GM18517 (cell line): ENCODE measurements around the gene SPATA16.
"Not testable (repeated sequence)": the region's sequence is repeated elsewhere in the genome, so short reads cannot be mapped to it uniquely, and the experiment has no call there.

ENCODE experiments used
- ATAC-seq: cut with Tn5 transposase; IDR thresholded peaks from one replicate; pipeline ENCODE4 v1.9.1; 2021; ENCODE audit warnings: mild to moderate bottlenecking, moderate library complexity; ENCODE audit not compliant: unreplicated experiment

Gene SPATA16

DNA sequence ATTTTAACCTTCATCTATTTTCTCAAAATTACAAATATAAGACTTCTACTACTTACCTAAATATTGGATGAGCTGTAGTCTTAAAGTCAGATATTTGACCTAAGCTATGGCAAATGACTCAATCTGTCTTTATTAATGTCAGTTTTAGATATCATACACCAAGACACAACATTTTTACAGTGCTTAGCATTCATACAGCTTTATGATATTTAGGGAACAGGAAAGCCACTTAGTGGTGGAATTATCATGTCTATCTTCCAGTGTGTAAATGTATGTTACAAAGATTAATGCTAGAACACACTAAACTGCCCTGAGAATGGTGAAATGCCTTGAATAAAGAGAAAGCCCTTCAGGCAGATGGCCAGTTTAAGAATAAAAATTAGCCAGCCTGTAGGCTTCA, 135.0 kb downstream of the SPATA16 start:
- ATAC-seq: no peak

DNA sequence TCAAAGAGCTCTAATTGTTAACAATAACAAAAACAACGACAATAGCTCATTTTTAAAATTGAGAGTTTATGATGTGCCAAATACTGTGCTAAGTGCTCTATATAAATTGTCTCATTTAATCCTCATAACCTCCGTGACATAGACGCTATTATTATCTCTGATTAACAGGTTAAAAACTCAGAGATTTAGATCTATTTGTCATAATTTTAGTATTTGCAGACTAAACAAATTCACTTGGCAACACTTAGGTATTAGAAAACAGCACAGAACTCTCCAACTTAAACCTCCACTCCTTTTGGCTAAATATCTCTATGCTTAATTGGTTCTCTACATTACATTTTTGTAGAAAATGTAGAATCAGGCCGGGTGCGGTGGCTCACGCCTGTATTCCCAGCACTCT, 136.4 kb downstream of the SPATA16 start:
- ATAC-seq: no peak

DNA sequence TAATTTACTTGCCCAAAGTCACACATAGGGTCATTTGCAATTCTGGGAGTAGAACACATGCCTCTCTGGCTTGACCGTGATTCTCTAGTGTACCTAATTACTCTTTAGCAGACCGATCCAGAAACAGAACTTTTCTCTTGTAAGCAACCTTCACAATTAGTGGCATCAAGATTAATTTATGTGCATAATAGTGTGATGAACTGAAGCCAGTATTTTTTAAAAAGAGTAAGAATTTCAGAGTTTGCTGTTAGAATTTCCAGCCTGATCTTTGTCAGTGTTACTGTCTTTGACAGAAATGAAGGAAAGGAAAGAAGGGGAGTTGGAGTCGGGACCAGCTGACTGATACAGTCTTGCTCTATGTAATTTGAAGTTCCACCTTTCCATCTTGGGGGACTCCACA, 137.1 kb downstream of the SPATA16 start:
- no peak for ATAC-seq

DNA sequence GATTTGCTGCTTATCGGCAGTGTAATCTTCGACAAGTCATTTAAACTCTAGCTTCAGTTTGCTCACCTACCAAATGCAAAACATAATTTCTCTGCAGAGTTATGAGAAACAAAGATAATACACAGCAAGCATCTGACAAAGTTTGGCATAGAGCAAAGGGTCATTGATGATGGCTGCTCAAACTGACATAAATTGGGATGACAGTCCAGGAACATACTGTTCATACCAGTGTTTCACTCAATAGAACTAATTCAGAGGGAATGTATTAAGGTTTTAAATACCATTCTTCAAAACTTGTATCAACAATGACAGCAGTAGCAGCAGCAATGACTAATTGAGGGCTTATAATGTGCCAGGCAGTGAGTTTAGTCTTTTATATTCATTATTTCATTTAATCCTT, 137.6 kb downstream of the SPATA16 start:
- ATAC-seq: no peak

DNA sequence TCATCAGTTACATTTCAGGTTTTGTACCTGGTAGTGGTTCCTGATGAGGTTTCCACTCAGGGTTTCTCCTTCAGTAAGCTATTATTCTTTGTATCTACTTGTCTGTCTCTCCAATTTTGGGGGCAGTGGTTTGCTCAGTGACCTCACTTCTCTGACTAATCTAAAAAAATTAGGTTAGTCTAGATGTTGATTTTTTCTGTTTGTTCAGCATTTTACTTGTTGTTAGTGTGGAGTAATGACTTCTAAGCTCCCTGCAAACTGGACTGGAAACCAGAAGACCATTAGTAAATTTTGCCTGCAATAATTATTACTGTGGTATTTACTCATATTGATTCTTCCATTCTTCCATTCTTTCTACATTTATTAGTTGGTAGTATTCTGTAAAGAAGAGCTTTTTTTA, 139.4 kb downstream of the SPATA16 start:
- no peak for ATAC-seq

DNA sequence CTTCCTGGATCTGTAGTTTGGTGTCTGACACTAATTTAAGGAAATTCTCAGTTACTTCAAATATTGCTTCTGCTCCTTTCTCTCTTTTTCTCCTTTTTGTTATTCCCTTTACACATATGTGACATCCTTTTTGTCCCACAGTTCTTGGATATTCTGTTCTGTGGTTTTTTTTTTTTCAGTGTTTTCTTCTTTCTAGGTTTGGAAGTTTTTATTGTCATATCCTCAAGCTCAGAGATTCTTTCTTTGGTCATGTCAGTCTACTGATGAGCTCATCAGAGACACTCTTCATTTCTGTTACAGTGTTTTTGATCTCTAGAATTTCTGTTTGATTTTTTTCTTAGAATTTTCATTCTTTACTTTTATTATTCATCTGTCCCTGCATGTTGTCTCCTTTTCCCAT, 140.5 kb downstream of the SPATA16 start:
- ATAC-seq: no peak

DNA sequence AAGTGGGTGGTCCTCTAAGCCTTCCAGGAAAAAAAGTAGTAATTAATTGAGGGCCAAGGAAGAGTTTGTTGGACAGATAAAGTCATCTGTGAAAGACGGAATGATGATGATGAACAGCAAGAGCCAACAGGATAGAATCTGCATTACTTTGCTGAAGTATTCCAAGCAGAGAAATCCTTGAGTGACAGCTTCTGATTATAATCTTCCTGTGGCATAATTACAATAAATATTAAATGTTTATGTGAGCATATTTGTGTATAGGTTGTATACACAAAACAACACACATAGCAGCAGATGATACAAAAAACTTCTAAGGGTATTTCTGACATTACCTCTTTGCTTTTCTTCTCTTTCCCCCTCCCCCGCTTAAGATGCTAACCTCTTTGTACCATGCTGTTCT, 147.6 kb downstream of the SPATA16 start:
- ATAC-seq: no peak

DNA sequence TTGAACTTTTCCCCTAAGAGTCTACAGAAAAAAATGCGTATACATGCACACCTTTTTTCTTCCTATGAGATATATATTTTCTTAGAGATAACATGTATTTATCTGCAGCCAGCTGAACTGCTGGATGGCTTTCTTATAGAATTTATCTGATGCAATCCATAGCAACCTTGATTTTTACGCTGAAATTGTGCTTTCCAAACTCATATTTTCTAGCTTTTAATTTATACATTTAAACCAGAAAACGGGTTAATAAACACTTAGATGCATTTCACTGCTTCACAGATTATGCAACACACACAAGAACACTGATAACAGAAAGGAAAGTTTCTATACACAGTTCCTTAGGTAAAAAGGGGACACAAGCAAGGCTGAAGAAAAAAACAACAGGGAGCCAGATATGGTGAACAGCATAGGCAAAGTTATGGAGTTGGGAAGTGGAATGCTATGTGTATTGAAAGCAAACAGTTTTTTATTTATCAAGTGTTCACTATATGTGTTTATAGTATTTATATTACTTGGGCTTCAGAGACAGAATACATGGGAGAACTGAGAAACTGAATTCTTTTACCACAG, 149.5 kb downstream of the SPATA16 start:
- no peak for ATAC-seq

DNA sequence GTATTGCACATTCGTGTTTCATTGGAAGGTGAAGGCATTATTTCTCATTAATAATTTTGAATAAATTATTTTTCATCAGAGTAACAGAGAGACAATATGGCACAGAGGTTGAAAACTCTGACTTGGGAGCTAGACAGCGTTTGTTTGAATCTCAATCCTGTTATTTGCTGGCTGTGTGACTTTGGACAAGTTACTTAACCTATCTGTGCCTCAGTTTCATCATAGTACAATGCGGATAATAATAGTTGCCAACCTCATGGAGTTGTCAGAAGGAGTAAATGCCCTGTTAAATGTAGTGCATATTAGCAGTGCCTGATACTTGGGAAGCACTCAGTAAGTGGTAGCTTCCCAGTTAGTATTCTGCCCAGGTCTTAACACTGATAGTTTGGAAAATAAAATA, 151.7 kb downstream of the SPATA16 start:
- ATAC-seq: no peak

DNA sequence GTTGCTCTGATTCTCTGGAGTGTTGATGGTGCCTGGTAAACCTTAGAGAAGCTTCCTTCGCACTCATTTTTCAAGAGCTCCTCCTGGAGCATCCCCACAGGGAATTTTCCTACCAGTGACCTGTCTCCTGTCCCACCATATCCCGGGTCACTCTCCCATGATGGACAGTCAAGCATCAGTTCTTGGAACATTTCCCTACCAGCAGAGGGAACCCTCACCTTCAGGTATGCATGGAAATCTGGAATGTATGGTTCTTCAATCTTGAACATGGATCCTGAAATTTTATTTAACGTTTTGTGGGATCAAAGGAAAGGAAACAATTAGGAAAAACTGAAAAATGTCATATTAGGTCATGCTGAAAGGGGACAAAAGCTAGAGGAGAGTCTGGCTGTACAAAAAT, 153.8 kb downstream of the SPATA16 start:
- ATAC-seq: no peak

DNA sequence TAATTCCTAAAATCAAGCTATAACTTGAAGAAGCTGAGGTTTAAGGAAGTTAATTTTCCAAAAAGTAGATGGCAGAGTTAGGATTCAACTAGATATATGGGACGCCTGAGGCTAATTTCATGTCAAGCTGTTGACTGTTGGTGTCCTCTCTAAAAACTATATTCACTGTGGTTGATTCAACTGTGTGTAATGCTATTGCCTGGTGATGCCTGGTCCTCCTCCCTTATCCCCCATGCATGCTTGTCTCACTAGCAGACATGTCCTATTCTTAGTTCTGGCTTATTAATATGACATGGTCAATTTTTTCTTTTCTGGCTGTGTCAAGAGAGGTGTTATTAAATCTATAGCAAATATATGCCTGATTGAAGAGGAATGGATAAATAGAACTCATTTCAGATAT, 156.1 kb downstream of the SPATA16 start:
- no peak for ATAC-seq

DNA sequence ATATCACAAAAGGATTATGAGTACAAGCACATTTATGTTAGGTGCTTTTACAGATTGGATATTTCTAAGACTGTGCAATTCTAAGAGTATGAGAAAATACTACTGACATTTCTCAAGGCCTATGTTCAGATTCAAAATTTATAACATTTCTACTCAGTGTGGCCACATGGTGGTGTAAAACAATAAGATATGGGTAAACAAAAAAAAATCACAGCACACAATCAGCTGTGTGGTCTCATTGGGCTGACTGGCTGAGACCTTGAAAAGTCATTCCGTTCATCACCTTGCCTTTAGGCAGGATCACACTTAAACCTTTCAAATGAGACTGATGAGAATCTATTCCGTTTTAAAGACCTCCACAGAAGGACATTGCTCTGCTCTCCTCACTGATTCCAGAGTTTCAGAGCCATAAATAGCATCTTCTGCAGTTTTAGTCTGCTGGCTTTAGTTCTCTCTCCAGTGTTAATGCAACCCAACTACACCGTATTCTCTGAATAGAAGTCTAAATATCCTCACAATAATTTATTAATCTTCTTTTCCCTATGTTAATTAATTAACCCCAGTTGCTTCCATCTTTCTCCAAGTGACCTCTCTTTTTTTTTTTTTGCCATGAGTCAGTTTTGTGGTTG, 158.2 kb downstream of the SPATA16 start:
- ATAC-seq: no peak

DNA sequence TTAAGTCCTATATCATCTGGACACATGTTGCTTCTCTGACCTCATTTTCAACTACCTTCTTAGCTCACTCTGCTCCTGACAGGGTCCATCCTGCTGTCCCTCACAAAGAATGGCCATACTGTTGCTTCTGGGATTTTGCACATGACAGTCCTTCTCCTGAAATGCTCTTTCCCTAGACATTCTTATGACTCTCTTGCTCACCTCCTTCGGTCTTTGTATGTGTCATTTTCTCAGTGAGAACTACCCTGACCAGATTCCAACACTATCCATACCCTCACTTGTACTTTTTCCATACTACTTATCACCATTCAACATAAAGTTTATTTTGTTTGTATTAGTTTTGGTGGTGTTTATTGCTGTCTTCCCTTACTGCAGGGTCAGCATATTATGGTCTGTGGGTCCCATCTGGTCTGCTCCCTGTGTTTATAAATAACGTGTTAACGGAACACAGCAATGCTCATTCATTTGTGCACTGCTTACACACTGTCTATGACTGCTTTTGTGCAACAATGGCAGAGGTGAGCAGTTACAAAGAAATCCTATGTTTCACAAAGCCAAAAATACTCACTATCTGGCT, 159.5 kb downstream of the SPATA16 start:
- ATAC-seq: no peak

DNA sequence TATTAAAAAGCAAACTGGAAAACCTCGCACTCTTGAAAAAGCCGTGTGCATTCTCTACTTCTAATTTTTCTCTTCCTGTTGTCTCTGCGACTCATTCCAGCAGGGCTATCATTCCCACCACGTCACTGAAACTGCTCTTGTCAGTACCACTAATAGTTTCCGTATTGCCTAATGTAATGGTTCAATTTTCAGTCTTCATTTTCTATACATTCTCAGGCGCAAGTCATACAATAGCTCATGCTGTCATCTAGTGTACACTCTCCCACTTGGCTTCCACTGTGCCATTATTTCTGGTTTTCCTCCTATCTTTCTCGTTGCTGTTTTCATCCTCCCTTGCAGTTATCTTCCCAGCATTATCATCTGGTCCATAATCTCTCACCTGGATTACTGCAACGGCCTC, 160.2 kb downstream of the SPATA16 start:
- ATAC-seq: no peak

DNA sequence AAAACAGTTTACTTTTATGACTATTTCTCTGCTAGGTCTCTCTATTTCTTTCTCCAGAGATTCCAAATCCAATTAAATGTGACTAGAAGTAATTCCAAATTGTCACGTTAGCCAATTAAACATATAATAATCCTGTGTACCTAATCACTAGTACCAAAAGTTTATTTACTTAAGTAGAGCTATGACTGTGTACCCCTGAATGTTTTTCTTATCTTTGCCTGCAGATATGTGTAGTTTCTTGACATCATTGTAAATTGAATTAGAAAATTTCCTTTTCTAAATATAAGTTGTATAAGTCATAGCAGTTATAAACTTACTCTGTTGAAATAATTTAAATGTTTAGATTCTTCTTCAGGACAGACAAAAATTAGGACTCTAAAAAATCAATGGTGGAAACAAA, 163.3 kb downstream of the SPATA16 start:
- no peak for ATAC-seq

DNA sequence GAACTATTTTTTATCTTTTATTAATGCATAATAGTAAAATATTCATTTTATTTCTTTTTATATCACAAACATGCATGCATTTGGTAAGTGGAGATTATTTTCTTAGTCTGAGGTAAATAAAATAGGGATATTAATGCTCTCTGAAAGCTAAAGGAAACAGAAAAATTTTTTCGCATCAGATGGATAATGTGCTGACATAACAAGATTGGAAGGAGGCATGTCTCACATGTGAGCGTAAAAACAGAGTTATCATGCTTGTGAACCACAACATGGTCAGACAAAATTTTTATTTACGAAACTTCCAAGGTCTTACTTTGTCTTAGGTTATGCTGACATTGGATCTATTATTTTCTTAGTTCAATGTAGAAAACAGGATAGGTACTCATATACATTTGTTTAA, 166.1 kb downstream of the SPATA16 start:
- ATAC-seq: no peak

DNA sequence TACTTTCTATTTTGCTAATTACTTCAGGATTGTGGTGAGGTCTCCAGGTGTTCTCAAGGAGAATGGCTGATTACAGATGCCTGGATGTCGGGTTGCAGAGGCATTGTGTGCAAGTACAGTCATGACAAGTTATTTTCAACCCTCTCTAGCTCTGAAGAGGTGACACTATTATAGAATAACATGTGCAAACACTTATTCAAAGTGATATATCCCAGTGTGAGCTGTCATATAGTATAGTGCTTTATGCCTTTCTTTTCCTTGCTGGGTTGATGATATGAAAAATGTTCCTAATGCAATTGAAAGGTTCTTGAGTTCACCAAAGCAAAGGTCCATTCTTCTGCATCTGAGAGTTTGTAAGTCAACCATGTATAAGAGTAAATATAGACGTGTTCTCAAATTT, 167.2 kb downstream of the SPATA16 start:
- no peak for ATAC-seq

DNA sequence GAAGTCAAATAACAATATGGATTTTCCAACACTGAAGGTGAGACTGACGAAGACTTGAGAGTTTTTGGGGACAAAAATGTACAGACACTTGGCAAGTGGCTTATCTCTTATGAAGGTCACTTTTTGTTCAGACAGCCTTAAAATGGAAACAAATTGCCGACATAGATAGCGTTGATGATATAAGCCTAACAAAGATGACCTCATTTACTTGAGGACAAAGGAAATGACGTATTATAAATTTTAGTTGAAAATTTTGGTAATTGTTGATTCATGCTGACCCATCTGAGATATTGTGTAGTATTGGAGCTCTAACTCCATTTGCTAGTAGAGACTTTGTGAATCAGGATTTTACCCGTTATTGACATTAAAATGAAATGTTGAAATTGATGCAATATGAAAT, 168.3 kb downstream of the SPATA16 start:
- ATAC-seq: no peak

DNA sequence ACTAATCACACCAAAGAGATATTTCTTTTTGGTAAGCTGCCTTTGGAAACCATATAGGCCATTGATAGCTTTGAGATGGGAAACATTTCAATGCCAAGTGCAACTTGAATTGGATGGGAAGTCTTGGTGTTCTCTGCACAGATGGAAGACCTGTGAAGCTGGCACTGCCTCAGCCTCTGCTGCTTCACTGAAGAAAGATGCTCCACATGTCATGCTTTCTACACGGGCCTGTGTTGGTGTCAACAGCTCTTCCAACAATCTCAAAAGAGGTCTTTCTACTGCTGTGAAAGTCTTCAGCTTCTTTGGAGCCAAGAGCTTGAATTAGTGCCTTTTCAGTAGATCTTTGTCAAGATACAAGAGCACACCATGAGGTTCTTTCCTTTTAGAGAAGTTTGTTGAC, 169.0 kb downstream of the SPATA16 start:
- ATAC-seq: no peak

DNA sequence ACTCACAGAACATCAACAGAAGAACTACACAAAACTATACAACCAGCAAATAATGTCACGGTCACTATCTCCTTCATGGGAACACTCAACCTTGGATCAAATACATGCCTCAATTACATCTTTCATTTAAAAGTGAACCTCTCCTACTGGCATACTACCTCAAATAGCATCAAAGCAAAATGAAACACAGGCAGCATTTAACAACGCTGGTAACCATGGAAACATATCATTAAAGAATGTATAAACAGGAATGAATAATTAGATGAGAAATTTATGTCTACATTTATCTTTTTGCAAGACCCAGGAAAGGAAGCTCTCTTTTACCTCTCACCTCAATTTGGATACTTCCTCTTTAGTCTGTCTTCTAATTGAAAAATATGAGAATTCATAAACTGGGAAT, 172.4 kb downstream of the SPATA16 start:
- ATAC-seq: no peak

DNA sequence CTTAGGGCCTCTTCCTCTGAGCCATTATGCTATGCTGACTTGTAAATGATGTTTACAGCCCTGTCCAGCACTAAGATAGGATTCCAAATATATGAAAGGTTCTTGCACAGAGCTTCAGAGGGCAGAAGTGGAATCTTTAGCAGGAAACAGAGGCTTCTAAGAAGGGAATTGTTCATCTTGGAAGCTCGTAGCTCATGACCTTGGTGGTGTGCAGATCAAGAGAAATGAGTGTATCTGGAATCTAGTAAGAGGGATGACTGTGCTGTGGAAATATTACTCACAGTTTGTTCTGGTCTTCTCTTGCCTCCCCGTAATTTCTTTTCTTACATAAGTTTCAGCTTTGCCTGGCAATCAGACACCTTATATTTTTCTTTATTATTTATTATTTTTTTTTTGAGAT, 175.8 kb downstream of the SPATA16 start:
- ATAC-seq: no peak

DNA sequence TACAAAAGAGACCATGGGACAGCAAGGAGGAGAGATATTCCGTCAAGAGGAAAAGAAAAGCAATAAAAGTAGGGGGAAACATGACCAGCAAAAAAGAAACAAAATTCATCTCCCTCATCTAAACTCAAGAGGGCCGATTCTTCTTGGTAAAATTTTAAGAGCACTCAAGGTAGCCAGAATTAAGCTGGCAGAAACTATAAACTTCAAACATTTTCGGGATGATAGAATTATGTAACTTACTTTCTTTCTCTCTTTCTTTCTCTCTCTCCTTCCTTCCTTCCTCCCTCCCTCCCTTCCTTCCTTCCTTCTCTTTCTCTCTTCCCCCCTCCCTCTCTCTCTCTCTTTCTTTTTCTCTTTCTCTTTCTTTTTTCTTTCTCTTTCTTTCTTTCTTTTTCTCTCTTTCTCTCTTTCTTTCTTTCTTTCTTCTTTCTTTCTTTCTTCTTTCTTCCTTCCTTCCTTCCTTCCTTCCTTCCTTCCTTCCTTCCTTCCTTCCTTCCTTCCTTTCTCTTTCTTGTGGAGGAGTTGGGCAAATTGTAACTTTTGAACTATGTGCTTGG, 180.3 kb downstream of the SPATA16 start:
- not testable (repeated sequence) for ATAC-seq

DNA sequence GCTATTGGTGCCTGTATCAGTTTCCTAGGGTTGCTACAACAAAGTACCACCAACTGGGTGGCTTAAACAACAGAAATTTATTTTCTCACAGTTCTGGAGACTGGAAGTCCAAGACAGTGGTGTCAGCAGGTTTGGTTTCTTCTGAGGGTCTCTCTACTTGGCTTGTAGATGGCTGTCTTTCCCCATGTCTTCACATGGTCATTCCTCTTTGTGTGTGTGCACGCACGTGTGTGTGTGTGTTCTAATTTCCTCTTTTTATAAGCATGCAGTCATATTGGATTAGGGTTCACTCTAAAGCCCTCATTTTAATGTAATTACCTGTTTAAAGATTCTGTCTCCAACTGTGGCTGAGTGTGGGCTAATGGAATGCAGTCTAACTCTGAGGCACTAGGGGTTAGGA, 182.5 kb downstream of the SPATA16 start:
- ATAC-seq: no peak
